Loucy (cell line): Measurements from ENCODE around the gene RPS15A.

ENCODE experiments used
- H2AFZ ChIP-seq: fragments of 200-600 bp; sonication (generic); 2 replicates; pipeline ENCODE4 v1.6.0; 2016; ENCODE audit warnings: antibody characterized with exemption, mild to moderate bottlenecking, low read length, moderate library complexity
- H3F3A ChIP-seq: fragments of 200-600 bp; 2 replicates; pipeline ENCODE4 v1.6.0; 2016; ENCODE audit warnings: antibody characterized with exemption, low read depth, mild to moderate bottlenecking
- H3K27me3 ChIP-seq: fragments of 200-600 bp; sonication (generic); 2 replicates; pipeline ENCODE4 v1.6.1; 2014; ENCODE audit warnings: low read length, mild to moderate bottlenecking; ENCODE audit not compliant: insufficient read depth, poor library complexity, severe bottlenecking
- H3K36me3 ChIP-seq: fragments of 200-600 bp; sonication (generic); 2 replicates; pipeline ENCODE4 v1.6.1; 2016; ENCODE audit warnings: low read length; ENCODE audit not compliant: insufficient read depth
- H3K4me1 ChIP-seq: fragments of 200-600 bp; sonication (generic); 2 replicates; pipeline ENCODE4 v1.5.1; 2014; ENCODE audit warnings: low read length, mild to moderate bottlenecking; ENCODE audit not compliant: insufficient read depth, poor library complexity, severe bottlenecking
- H3K4me2 ChIP-seq: fragments of 200-600 bp; sonication (generic); 2 replicates; pipeline ENCODE4 v1.6.0; 2014; ENCODE audit warnings: antibody characterized with exemption, low read length, low read depth, mild to moderate bottlenecking; ENCODE audit not compliant: poor library complexity, severe bottlenecking
- H3K4me3 ChIP-seq: fragments of 200-600 bp; sonication (generic); 2 replicates; pipeline ENCODE4 v1.5.1; 2014; ENCODE audit warnings: low read length, mild to moderate bottlenecking, mixed read lengths; ENCODE audit not compliant: poor library complexity, severe bottlenecking
- H3K79me2 ChIP-seq: fragments of 200-600 bp; sonication (generic); 2 replicates; pipeline ENCODE4 v1.6.1; 2014; ENCODE audit warnings: low read length; ENCODE audit not compliant: insufficient read depth
- H3K9ac ChIP-seq: fragments of 200-600 bp; sonication (generic); 2 replicates; pipeline ENCODE4 v1.6.0; 2014; ENCODE audit warnings: mild to moderate bottlenecking, low read depth, low read length, moderate library complexity; ENCODE audit not compliant: poor library complexity, severe bottlenecking
- H3K9me2 ChIP-seq: fragments of 200-600 bp; sonication (generic); replicated peaks from 2 replicates; pipeline ENCODE4 v1.6.1; 2016; ENCODE audit warnings: low read depth, low read length, mixed read lengths
- H3K9me3 ChIP-seq: fragments of 200-600 bp; sonication (generic); 2 replicates; pipeline ENCODE4 v1.6.1; 2014; ENCODE audit warnings: mild to moderate bottlenecking, antibody characterized with exemption, low read length, low read depth; ENCODE audit not compliant: insufficient read depth
- H4K20me1 ChIP-seq: fragments of 200-600 bp; sonication (generic); 2 replicates; pipeline ENCODE4 v1.6.0; 2014; ENCODE audit warnings: antibody characterized with exemption, low read length, mild to moderate bottlenecking; ENCODE audit not compliant: insufficient read depth, poor library complexity, severe bottlenecking
- CTCF ChIP-seq: fragments of 200-600 bp; sonication (generic); conservative IDR thresholded peaks from 2 replicates; pipeline ENCODE4 v1.5.1; 2014; ENCODE audit warnings: mild to moderate bottlenecking, antibody characterized with exemption, low read length
- EZH2phosphoT487 ChIP-seq: fragments of 200-600 bp; IDR thresholded peaks from 2 replicates; pipeline ENCODE4 v1.6.1; 2018; ENCODE audit warnings: antibody characterized with exemption, mild to moderate bottlenecking, moderate library complexity, borderline replicate concordance

Gene RPS15A

GRCh38 chr16:18804540-18804939 lies 14.4 kb upstream of the RPS15A start:
- Histone ChIP-seq H3K4me1 (peaks cover 22% of the 10 kb centered on the region), H3K9me3 (no peaks in the 10 kb centered on the region), H3F3A (no peaks in the 10 kb centered on the region), H3K4me3 (no peak overlapping the region), H3K9me2 (no peaks in the 10 kb centered on the region), H3K9ac (peak overlapping the region; percentile 55), H3K4me2 (peak overlapping the region; percentile 58), H3K27me3 (no peaks in the 10 kb centered on the region), H3K36me3 (peaks cover 26% of the 10 kb centered on the region), H4K20me1 (peaks cover 11% of the 10 kb centered on the region), H3K79me2 (peaks cover 21% of the 10 kb centered on the region), H2AFZ (no peak overlapping the region)
- TF ChIP-seq CTCF = no peak
- no peak for TF ChIP-seq EZH2phosphoT487

- Histone ChIP-seq H3K4me2 (peak overlapping the region; percentile 58), H3K9me3 (no peaks in the 10 kb centered on the region), H3K4me1 (peaks cover 25% of the 10 kb centered on the region), H3K36me3 (peaks cover 19% of the 10 kb centered on the region), H3F3A (no peaks in the 10 kb centered on the region), H3K9ac (peak overlapping the region; percentile 55), H2AFZ (no peak overlapping the region), H3K27me3 (no peaks in the 10 kb centered on the region), H4K20me1 (peaks cover 15% of the 10 kb centered on the region), H3K4me3 (peak overlapping the region; percentile 26), H3K79me2 (peaks cover 28% of the 10 kb centered on the region), H3K9me2 (no peaks in the 10 kb centered on the region)
- no peak for TF ChIP-seq CTCF
- no peak for TF ChIP-seq EZH2phosphoT487
Measured at GRCh38 chr16:18803569-18804462, 13.7 kb upstream of the RPS15A start.

GRCh38 chr16:18802767-18803343 lies 12.7 kb upstream of the RPS15A start:
- Histone ChIP-seq H3K9ac (peak overlapping the region; percentile 55), H3K9me2 (no peaks in the 10 kb centered on the region), H3K79me2 (peaks cover 38% of the 10 kb centered on the region), H3K27me3 (no peaks in the 10 kb centered on the region), H3K4me3 (peak overlapping the region; percentile 77), H2AFZ (no peak overlapping the region), H3K4me1 (peaks cover 25% of the 10 kb centered on the region), H3F3A (no peaks in the 10 kb centered on the region), H3K36me3 (peaks cover 10% of the 10 kb centered on the region; the same call in 1 of the 2 replicates), H3K9me3 (no peaks in the 10 kb centered on the region), H4K20me1 (peaks cover 19% of the 10 kb centered on the region), H3K4me2 (peak overlapping the region; percentile 58)
- no peak for TF ChIP-seq EZH2phosphoT487
- TF ChIP-seq CTCF = no peak
